ENCODE measurements around the gene WDR6.

Gene WDR6

GRCh38 chr3:49016414-49017228, 9.4 kb downstream of the WDR6 start:
- H3K36me3 ChIP-seq (ENCODE audit: insufficient read depth, low read length): no peaks in the 10 kb centered on the region; the same call in 1 of the 2 replicates
- no peak overlapping the region for H3K9ac ChIP-seq (ENCODE audit: low read depth, low read length)
- 0 out of 2 replicates have a peak, but pooled peaks cover 5% of the 10 kb centered on the region for H3K4me1 ChIP-seq (ENCODE audit: insufficient read depth, low read length)
- H3K9me3 ChIP-seq (ENCODE audit: control insufficient read depth, insufficient read depth, low read length): no peaks in the 10 kb centered on the region

- Histone ChIP-seq H3K9me3 (ENCODE audit: control insufficient read depth, insufficient read depth, low read length) (no peaks in the 10 kb centered on the region), H3K4me1 (ENCODE audit: insufficient read depth, low read length) (0 out of 2 replicates have a peak, but pooled peaks cover 5% of the 10 kb centered on the region), H3K9ac (ENCODE audit: low read depth, low read length) (peak overlapping the region; percentile 61), H3K36me3 (ENCODE audit: insufficient read depth, low read length) (no peaks in the 10 kb centered on the region)
These were observed 10.2 kb downstream of the WDR6 start for GRCh38 chr3:49017229-49017970.

- peak within 1 kb of the TSS; percentile 61 for H3K9ac ChIP-seq (ENCODE audit: low read depth, low read length)
- no peaks in the 10 kb centered on the region for H3K9me3 ChIP-seq (ENCODE audit: control insufficient read depth, insufficient read depth, low read length)
- peaks cover 10% of the 10 kb centered on the region; the same call in 1 of the 2 replicates for H3K4me1 ChIP-seq (ENCODE audit: insufficient read depth, low read length)
- H3K36me3 ChIP-seq (ENCODE audit: insufficient read depth, low read length): peaks cover 2% of the 10 kb centered on the region; the same call in 1 of the 2 replicates
These were observed 10.9 kb downstream of the WDR6 start, which contains the start of gene DALRD3 for GRCh38 chr3:49017971-49018706. Gene DALRD3 (minus strand): TSS chr3:49018580. CDS start chr3:49018564, 16 bp downstream.

- Histone ChIP-seq H3K9ac (ENCODE audit: low read depth, low read length) (peak overlapping the region; percentile 61), H3K4me1 (ENCODE audit: insufficient read depth, low read length) (peaks cover 12% of the 10 kb centered on the region; the same call in 1 of the 2 replicates)
These were observed 11.5 kb downstream of the WDR6 start for GRCh38 chr3:49018707-49019006.

GRCh38 chr3:49019941-49020329, 12.7 kb downstream of the WDR6 start:
- Histone ChIP-seq H3K4me1 (ENCODE audit: insufficient read depth, low read length) (peaks cover 12% of the 10 kb centered on the region; the same call in 1 of the 2 replicates), H3K9me3 (ENCODE audit: control insufficient read depth, insufficient read depth, low read length) (no peaks in the 10 kb centered on the region), H3K9ac (ENCODE audit: low read depth, low read length) (peak overlapping the region; percentile 98), H3K36me3 (ENCODE audit: insufficient read depth, low read length) (peaks cover 16% of the 10 kb centered on the region)

More at GRCh38 chr3:49018707-49019006, 11.5 kb downstream of the WDR6 start:
- Histone ChIP-seq H3K36me3 (ENCODE audit: insufficient read depth, low read length) (peaks cover 4% of the 10 kb centered on the region), H3K9me3 (ENCODE audit: control insufficient read depth, insufficient read depth, low read length) (no peaks in the 10 kb centered on the region)

GRCh38 chr3:49020330-49021212, 13.4 kb downstream of the WDR6 start:
- peaks cover 12% of the 10 kb centered on the region; the same call in 1 of the 2 replicates for H3K4me1 ChIP-seq (ENCODE audit: insufficient read depth, low read length)
- H3K36me3 ChIP-seq (ENCODE audit: insufficient read depth, low read length): peaks cover 21% of the 10 kb centered on the region
- peak overlapping the region; percentile 98 for H3K9ac ChIP-seq (ENCODE audit: low read depth, low read length)
- no peaks in the 10 kb centered on the region for H3K9me3 ChIP-seq (ENCODE audit: control insufficient read depth, insufficient read depth, low read length)

- Histone ChIP-seq H3K4me1 (ENCODE audit: insufficient read depth, low read length) (peaks cover 12% of the 10 kb centered on the region; the same call in 1 of the 2 replicates), H3K9me3 (ENCODE audit: control insufficient read depth, insufficient read depth, low read length) (no peaks in the 10 kb centered on the region), H3K9ac (ENCODE audit: low read depth, low read length) (peak overlapping the region; percentile 98), H3K36me3 (ENCODE audit: insufficient read depth, low read length) (peaks cover 23% of the 10 kb centered on the region)
These were observed 14.1 kb downstream of the WDR6 start for GRCh38 chr3:49021213-49021812.

- H3K36me3 ChIP-seq (ENCODE audit: insufficient read depth, low read length): peaks cover 27% of the 10 kb centered on the region
- H3K9ac ChIP-seq (ENCODE audit: low read depth, low read length): peak within 1 kb of the TSS; percentile 98
- peaks cover 12% of the 10 kb centered on the region; the same call in 1 of the 2 replicates for H3K4me1 ChIP-seq (ENCODE audit: insufficient read depth, low read length)
- H3K9me3 ChIP-seq (ENCODE audit: control insufficient read depth, insufficient read depth, low read length): no peaks in the 10 kb centered on the region
These were observed 14.9 kb downstream of the WDR6 start, which contains the start of gene NDUFAF3 for GRCh38 chr3:49021813-49022687. Gene NDUFAF3 (plus strand): TSS chr3:49022121. CDS start chr3:49022145, 24 bp downstream.

- H3K9ac ChIP-seq (ENCODE audit: low read depth, low read length): peak overlapping the region; percentile 98
- peaks cover 12% of the 10 kb centered on the region; the same call in 1 of the 2 replicates for H3K4me1 ChIP-seq (ENCODE audit: insufficient read depth, low read length)
- no peaks in the 10 kb centered on the region for H3K9me3 ChIP-seq (ENCODE audit: control insufficient read depth, insufficient read depth, low read length)
- peaks cover 30% of the 10 kb centered on the region for H3K36me3 ChIP-seq (ENCODE audit: insufficient read depth, low read length)
These were observed 15.5 kb downstream of the WDR6 start for GRCh38 chr3:49022688-49023171.

GRCh38 chr3:49023775-49024174, 16.6 kb downstream of the WDR6 start:
- H3K9me3 ChIP-seq (ENCODE audit: control insufficient read depth, insufficient read depth, low read length): no peaks in the 10 kb centered on the region
- H3K9ac ChIP-seq (ENCODE audit: low read depth, low read length): no peak overlapping the region
- peaks cover 34% of the 10 kb centered on the region for H3K36me3 ChIP-seq (ENCODE audit: insufficient read depth, low read length)
- peaks cover 16% of the 10 kb centered on the region; the same call in 1 of the 2 replicates for H3K4me1 ChIP-seq (ENCODE audit: insufficient read depth, low read length)

- Histone ChIP-seq H3K9ac (ENCODE audit: low read depth, low read length) (no peak overlapping the region), H3K36me3 (ENCODE audit: insufficient read depth, low read length) (peaks cover 34% of the 10 kb centered on the region), H3K4me1 (ENCODE audit: insufficient read depth, low read length) (peaks cover 16% of the 10 kb centered on the region; the same call in 1 of the 2 replicates), H3K9me3 (ENCODE audit: control insufficient read depth, insufficient read depth, low read length) (no peaks in the 10 kb centered on the region)
These were observed 17.3 kb downstream of the WDR6 start for GRCh38 chr3:49024449-49024848.
